ENCODE measurements around the gene ARF6. TPM values are rescaled to one million over a fixed set of nuclear protein-coding genes. Genes with fewer than 3 reads are reported as not detected.

The ARF6 gene
- total and polyA plus RNA-seq, 8 donors, result 8.9 to 32.4 (median 16.2) TPM

- H3K27ac ChIP-seq, result no peak overlapping the region
- no peak for FAIRE-seq
- intact Hi-C loops (cut with DNase I), result loop anchor here in 1 of 3 donors (10.0 kb wide), 1 partner anchor 223 kb away; no protein-coding TSS in a partner anchor
- H3K27me3 ChIP-seq, result no peaks in the 10 kb centered on the region
- TF ChIP-seq, protein P1, sequence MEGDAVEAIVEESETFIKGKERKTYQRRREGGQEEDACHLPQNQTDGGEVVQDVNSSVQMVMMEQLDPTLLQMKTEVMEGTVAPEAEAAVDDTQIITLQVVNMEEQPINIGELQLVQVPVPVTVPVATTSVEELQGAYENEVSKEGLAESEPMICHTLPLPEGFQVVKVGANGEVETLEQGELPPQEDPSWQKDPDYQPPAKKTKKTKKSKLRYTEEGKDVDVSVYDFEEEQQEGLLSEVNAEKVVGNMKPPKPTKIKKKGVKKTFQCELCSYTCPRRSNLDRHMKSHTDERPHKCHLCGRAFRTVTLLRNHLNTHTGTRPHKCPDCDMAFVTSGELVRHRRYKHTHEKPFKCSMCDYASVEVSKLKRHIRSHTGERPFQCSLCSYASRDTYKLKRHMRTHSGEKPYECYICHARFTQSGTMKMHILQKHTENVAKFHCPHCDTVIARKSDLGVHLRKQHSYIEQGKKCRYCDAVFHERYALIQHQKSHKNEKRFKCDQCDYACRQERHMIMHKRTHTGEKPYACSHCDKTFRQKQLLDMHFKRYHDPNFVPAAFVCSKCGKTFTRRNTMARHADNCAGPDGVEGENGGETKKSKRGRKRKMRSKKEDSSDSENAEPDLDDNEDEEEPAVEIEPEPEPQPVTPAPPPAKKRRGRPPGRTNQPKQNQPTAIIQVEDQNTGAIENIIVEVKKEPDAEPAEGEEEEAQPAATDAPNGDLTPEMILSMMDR (IDR thresholded peaks at IDR 0.05), result no peak
- WGBS, 2 donors, result 77 to 78% methylated on average over 4 of the region's 4 CpGs
- no peaks in the 10 kb centered on the region for H3K9me3 ChIP-seq
- no peak for ATAC-seq
- H3K36me3 ChIP-seq, result no peaks in the 10 kb centered on the region
- no peak overlapping the region for H3K4me3 ChIP-seq
- DNase-seq, result no peak
- H3K4me1 ChIP-seq, result no peaks in the 10 kb centered on the region
These were observed 11.4 kb upstream of the ARF6 start for GRCh38 chr14:49881350-49882001.

GRCh38 chr14:49882826-49883694 lies 9.8 kb upstream of the ARF6 start:
- Histone ChIP-seq H3K27ac (no peak overlapping the region), H3K36me3 (no peaks in the 10 kb centered on the region), H3K27me3 (no peaks in the 10 kb centered on the region), H3K4me1 (no peaks in the 10 kb centered on the region), H3K4me3 (no peak overlapping the region), H3K9me3 (no peaks in the 10 kb centered on the region)
- ATAC-seq (no peak), FAIRE-seq (no peak), DNase-seq (no peak)
- intact Hi-C loops (cut with DNase I), result loop anchor here in 1 of 3 donors (10.0 kb wide), 1 partner anchor 222 kb away; no protein-coding TSS in a partner anchor
- TF ChIP-seq, protein P1 (IDR thresholded peaks at IDR 0.05), result no peak
- 88% methylated on average over 18 of the region's 18 CpGs for WGBS, 2 donors

- WGBS, 2 donors, result 89 to 94% methylated on average over 12 of the region's 12 CpGs
- H3K27ac ChIP-seq, result no peak overlapping the region
- FAIRE-seq (no peak), DNase-seq (no peak), ATAC-seq (no peak)
- H3K4me3 ChIP-seq, result no peak overlapping the region
- TF ChIP-seq, protein P1 (IDR thresholded peaks at IDR 0.05), result no peak
- no peaks in the 10 kb centered on the region for H3K9me3 ChIP-seq
- no peaks in the 10 kb centered on the region for H3K4me1 ChIP-seq
- H3K36me3 ChIP-seq, result no peaks in the 10 kb centered on the region
- H3K27me3 ChIP-seq, result no peaks in the 10 kb centered on the region
- intact Hi-C loops (cut with DNase I), result loop anchor here in 1 of 3 donors (10.0 kb wide), 1 partner anchor 218 kb away; no protein-coding TSS in a partner anchor
These were observed 6.4 kb upstream of the ARF6 start for GRCh38 chr14:49886523-49886922.

DNA sequence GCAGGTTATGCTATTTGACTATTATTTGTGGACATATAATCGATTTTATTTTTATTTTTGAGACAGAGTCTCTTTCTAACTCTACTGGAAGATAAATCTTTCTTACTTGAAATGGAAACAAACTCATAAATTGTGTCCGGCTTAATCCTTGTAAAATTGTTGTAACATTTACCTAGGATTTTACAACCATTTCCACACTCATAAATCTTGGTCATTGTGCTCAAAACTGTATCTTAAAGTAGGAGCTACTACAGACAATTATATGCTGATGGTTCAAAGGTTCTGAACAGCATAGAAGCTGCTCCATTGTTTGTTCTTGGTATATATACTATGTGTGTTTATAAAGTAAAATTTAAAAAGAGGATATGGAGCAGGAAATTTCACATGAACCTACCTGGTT lies 4.6 kb upstream of the ARF6 start:
- Histone ChIP-seq H3K36me3 (no peaks in the 10 kb centered on the region), H3K9me3 (no peaks in the 10 kb centered on the region), H3K27ac (no peak overlapping the region), H3K4me1 (peaks cover 0 to 4% (median 0%) of the 10 kb centered on the region in 3 donors), H3K27me3 (no peaks in the 10 kb centered on the region), H3K4me3 (no peak overlapping the region)
- ATAC-seq (no peak), DNase-seq (no peak), FAIRE-seq (peak; percentile 69)
- TF ChIP-seq, protein P1 (IDR thresholded peaks at IDR 0.05), result no peak
- intact Hi-C loops (cut with DNase I), result loop anchor here in 1 of 3 donors (10.0 kb wide), 1 partner anchor 217 kb away; no protein-coding TSS in a partner anchor
- WGBS, 2 donors, result 65 to 66% methylated on average over 2 of the region's 2 CpGs
